Left ventricle myocardium inferior (tissue), 1 donor: ENCODE data around the gene PRKCE. TPM values are rescaled to one million over a fixed set of nuclear protein-coding genes. Genes with fewer than 3 reads are reported as not detected.
A peak's percentile ranks its signal among the peaks of the same experiment; 100 is the strongest.

Experiments
- DNase-seq: peaks from one replicate; pipeline ENCODE4 v3.0.0-alpha.2; 2020
- H3K27ac ChIP-seq: fragments of 200-600 bp; replicated peaks from 2 replicates; pipeline ENCODE4 v1.8.0; 2021
- H3K27me3 ChIP-seq: fragments of 200-600 bp; 2 replicates; pipeline ENCODE4 v1.8.0; 2021; ENCODE audit warnings: low read depth
- H3K36me3 ChIP-seq: fragments of 200-600 bp; 2 replicates; pipeline ENCODE4 v1.8.0; 2021
- H3K4me1 ChIP-seq: fragments of 200-600 bp; 2 replicates; pipeline ENCODE4 v1.8.0; 2021
- H3K4me3 ChIP-seq: fragments of 200-600 bp; 2 replicates; pipeline ENCODE4 v1.8.0; 2021; ENCODE audit warnings: mild to moderate bottlenecking, moderate library complexity
- H3K9me3 ChIP-seq: fragments of 200-600 bp; replicated peaks from 2 replicates; pipeline ENCODE4 v1.8.0; 2021
- intact Hi-C: fragments of 100-400 bp; cut with micrococcal nuclease; formaldehyde crosslinking; loops from one replicate; pipeline ENCODE4 v1.11.0; 2022
- total RNA-seq: library from RNA; stranded (reverse); fragmentation: NEBNext Ultra II Directional; extraction: Animal tissue kit (Norgen Biotek cat#: 25700); gene quantifications from one replicate; pipeline ENCODE4 v1.2.1, GENCODE V29; 2021
- TF ChIP-seq, protein P1 (sequence below): fragments of 200-600 bp; IDR thresholded peaks from 2 replicates; pipeline ENCODE4 v1.8.0; 2021; ENCODE audit warnings: antibody characterized with exemption, mild to moderate bottlenecking, borderline replicate concordance
- donor health status: DM: no; HTN: yes; CAD: no; lungs with severe emphysema.

PRKCE gene
- total RNA-seq, 1 donor from 2014 or later: 14.7 TPM

DNA sequence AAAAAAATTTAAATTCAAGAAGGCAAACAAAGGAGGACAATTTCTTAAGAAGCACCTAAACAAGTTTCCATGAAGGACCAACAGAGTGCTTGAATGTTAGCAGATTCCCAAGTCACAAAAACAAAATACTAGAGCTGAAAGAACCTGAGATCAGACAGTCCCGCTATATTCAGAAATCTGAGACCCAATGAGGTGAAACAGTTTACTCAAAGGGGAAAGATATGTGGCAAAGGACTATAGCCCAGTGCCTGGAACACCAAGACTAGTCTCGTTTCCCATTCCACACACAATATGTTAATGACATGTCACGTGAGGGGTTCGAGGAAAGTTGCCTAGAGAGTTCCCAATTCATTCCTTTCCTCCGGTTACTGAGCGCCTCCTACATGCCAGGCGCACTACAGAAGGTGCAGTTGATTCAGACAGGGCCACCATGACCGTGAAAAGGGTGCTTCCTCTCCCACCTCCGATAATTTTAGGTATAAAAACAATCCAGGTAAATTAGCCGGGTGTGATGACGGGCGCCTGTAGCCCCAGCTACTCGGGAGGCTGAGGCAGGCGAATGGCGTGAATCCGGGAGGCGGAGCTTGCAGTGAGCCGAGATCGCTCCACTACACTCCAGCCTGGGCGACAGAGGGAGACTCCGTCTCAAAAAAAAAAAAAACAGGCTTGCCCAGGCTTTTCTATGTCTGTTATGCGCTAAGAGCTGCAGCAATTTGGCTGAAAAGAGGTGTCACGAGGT, 41.0 kb upstream of the PRKCE start:
- TF ChIP-seq, protein P1, sequence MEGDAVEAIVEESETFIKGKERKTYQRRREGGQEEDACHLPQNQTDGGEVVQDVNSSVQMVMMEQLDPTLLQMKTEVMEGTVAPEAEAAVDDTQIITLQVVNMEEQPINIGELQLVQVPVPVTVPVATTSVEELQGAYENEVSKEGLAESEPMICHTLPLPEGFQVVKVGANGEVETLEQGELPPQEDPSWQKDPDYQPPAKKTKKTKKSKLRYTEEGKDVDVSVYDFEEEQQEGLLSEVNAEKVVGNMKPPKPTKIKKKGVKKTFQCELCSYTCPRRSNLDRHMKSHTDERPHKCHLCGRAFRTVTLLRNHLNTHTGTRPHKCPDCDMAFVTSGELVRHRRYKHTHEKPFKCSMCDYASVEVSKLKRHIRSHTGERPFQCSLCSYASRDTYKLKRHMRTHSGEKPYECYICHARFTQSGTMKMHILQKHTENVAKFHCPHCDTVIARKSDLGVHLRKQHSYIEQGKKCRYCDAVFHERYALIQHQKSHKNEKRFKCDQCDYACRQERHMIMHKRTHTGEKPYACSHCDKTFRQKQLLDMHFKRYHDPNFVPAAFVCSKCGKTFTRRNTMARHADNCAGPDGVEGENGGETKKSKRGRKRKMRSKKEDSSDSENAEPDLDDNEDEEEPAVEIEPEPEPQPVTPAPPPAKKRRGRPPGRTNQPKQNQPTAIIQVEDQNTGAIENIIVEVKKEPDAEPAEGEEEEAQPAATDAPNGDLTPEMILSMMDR: peak; percentile 24
- peak overlapping the region; percentile 77 for H3K4me3 ChIP-seq
- peak; percentile 37 for DNase-seq
- no peaks in the 10 kb centered on the region for H3K9me3 ChIP-seq
- peaks cover 29% of the 10 kb centered on the region for H3K4me1 ChIP-seq
- no peaks in the 10 kb centered on the region for H3K27me3 ChIP-seq
- H3K36me3 ChIP-seq: no peaks in the 10 kb centered on the region
- intact Hi-C loops: no loop called here
- peak overlapping the region; percentile 93 for H3K27ac ChIP-seq

DNA sequence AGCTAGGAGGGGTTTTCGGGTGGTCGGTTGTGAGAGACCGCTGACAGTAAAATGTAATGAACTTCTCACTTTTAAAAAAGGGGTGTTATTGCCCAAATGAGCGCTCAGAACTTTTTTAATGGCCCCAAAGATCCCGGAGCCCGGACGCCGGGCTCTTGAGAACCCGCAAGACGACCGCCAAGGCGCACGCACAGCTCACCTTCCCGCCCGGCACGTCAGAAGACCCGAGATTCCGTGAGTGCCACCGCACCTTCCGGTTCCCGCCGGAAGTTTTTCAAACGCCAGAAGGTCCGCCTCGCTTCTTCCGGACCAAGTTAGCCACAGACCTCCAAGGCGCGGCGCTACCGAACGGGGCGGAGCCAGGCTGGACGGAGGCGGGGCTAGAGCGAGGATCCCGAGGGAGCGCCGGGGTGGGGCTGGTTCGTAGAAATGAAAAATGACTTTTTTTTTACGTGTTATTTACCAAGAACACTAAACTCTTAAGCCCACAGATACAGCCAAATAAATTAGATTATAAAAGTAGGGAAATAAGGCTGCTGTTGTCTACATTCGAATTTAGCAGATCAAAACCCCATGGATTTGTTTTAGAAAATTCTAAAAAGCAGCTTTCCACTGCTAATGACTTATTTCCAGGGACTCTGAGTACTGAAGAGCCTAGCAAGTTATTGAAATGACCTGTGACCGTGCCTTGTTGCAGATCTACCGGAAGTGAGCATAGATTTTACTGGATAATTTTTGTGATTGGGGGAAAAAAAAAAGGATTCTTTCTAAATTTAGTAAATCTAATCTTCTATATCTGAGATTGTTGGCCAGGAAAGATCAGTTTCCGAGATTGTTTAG, 40.2 kb upstream of the PRKCE start, which contains the start of gene SRBD1:
Gene SRBD1, minus strand, starts transcription at position 248 of the 840 bp plus-strand sequence. CDS start 5,826 bp downstream, outside the sequence.
- H3K4me1 ChIP-seq: peaks cover 29% of the 10 kb centered on the region
- H3K9me3 ChIP-seq: no peaks in the 10 kb centered on the region
- peak; percentile 95 for DNase-seq
- intact Hi-C loops: no loop called here
- H3K4me3 ChIP-seq: peak within 1 kb of the TSS; percentile 77
- H3K36me3 ChIP-seq: no peaks in the 10 kb centered on the region
- H3K27me3 ChIP-seq: no peaks in the 10 kb centered on the region
- H3K27ac ChIP-seq: peak within 1 kb of the TSS; percentile 93
- TF ChIP-seq, protein P1: no peak

DNA sequence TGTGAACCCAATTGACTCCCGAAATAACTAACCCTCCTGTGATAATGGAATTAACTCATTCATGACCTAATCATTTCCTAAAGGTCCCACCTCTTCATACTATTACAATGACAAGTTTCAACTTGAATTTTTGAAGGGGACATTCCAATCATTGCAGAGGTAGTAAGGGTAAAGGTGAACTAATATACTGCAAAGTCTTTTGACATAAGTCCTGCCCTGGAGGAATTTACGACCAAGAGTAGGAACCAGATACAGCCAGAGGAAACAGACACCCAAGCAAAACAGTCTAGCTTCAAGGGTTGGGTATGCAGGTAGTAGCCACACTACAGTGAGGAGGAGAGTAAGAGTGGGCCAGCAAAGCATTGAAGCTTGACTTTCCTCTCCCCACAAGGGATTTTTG, 39.2 kb upstream of the PRKCE start:
- Histone ChIP-seq H3K4me3 (no peak overlapping the region), H3K9me3 (no peaks in the 10 kb centered on the region), H3K27me3 (no peaks in the 10 kb centered on the region), H3K27ac (no peak overlapping the region), H3K4me1 (peaks cover 24% of the 10 kb centered on the region), H3K36me3 (no peaks in the 10 kb centered on the region)
- DNase-seq: no peak
- intact Hi-C loops: no loop called here
- TF ChIP-seq, protein P1: no peak

DNA sequence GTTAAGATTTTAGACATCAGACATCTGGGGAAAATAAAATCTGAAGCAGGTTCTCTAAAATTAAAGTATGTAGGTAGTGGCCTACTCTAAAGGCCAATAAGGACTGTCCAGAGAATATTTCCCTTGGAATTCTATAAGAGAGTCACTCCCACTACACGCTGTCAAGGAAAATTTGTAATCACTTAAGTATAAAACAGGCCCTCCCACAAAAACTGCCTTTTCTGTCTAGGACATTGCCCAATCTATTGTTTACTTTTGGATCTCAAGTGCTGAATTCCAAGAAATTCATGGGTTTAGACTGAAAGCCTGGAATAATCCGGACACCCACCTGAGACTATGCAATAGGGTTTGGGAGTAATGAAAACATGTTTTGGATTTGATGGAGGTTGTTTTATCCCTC, 38.7 kb upstream of the PRKCE start:
- Histone ChIP-seq H3K36me3 (no peaks in the 10 kb centered on the region), H3K4me3 (no peak overlapping the region), H3K9me3 (no peaks in the 10 kb centered on the region), H3K4me1 (peaks cover 24% of the 10 kb centered on the region), H3K27ac (no peak overlapping the region), H3K27me3 (no peaks in the 10 kb centered on the region)
- TF ChIP-seq, protein P1: no peak
- no peak for DNase-seq
- intact Hi-C loops: no loop called here

DNA sequence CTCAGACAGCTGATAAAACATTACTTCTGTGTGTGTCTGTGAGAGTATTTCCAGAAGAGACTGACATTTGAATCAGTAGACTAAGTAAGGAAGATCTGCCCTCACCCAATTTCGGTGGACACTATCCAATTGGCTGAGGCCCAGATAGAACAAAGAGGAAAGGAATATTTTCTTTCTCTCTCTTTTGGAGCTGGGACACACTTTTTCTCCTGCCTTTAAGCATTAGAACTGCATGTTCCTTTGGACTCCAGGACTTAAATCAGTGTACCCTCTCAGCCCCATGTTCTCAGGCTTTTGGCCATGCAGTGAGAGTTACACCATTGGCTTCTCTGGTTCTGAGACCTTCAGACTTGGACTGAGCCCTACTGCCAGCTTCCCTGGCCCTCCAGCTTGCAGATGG, 37.1 kb upstream of the PRKCE start:
- Histone ChIP-seq H3K4me1 (peaks cover 24% of the 10 kb centered on the region), H3K27me3 (no peaks in the 10 kb centered on the region), H3K36me3 (no peaks in the 10 kb centered on the region), H3K27ac (peak overlapping the region; percentile 13), H3K4me3 (no peak overlapping the region), H3K9me3 (no peaks in the 10 kb centered on the region)
- TF ChIP-seq, protein P1: no peak
- no peak for DNase-seq
- intact Hi-C loops: no loop called here
